HEK293 (cell line): Measurements from ENCODE around the gene GNL3.
A peak's percentile ranks its signal among the peaks of the same experiment; 100 is the strongest.

Experiments
- ZFP69B ChIP-seq: fragments of 450-650 bp; formaldehyde crosslinking; IDR thresholded peaks from 2 replicates; pipeline ENCODE4 v1.5.1; 2016; ENCODE audit warnings: missing biosample characterization, missing genetic modification characterization
- ZNF114 ChIP-seq: fragments of 450-650 bp; formaldehyde crosslinking; IDR thresholded peaks from 2 replicates; pipeline ENCODE4 v1.5.0; 2017; ENCODE audit warnings: missing biosample characterization, missing genetic modification characterization
- ZNF274 ChIP-seq, 2 experiments: fragments of 200-500 bp in 1 of 2; fragments of 450-650 bp in 1 of 2; sonication (Bioruptor generic) in 1 of 2; formaldehyde crosslinking in 1 of 2; IDR thresholded peaks; 2 replicates each; pipeline versions ENCODE4 v1.5.1 to v1.6.1; 2014 to 2016; ENCODE audit warnings: borderline replicate concordance in 1 of 2, inconsistent platforms in 1 of 2, low read length in 1 of 2, missing biosample characterization in 1 of 2, missing genetic modification characterization in 1 of 2
- ZNF654 ChIP-seq: fragments of 450-650 bp; formaldehyde crosslinking; IDR thresholded peaks from 2 replicates; pipeline ENCODE4 v1.5.1; 2016; ENCODE audit warnings: low read depth, missing biosample characterization, missing genetic modification characterization
- ZNF768 ChIP-seq: fragments of 450-650 bp; formaldehyde crosslinking; IDR thresholded peaks from 2 replicates; pipeline ENCODE4 v1.5.1; 2018; ENCODE audit warnings: missing biosample characterization, mild to moderate bottlenecking, missing genetic modification characterization
- TF ChIP-seq, protein P1 (sequence below): fragments of 450-650 bp; formaldehyde crosslinking; IDR thresholded peaks from 2 replicates; pipeline ENCODE4 v1.5.1; 2016; ENCODE audit warnings: missing biosample characterization, missing genetic modification characterization
- TF ChIP-seq, protein P2 (sequence below): fragments of 450-650 bp; formaldehyde crosslinking; optimal IDR thresholded peaks from 2 replicates; pipeline ENCODE3; 2016; ENCODE audit warnings: missing biosample characterization, mild to moderate bottlenecking, missing genetic modification characterization
- TF ChIP-seq, protein P3 (sequence below): fragments of 450-650 bp; formaldehyde crosslinking; conservative IDR thresholded peaks from 2 replicates; pipeline ENCODE4 v1.5.1; 2016; ENCODE audit warnings: low read depth, missing biosample characterization, missing genetic modification characterization
- TF ChIP-seq, protein P4 (sequence below): fragments of 450-650 bp; IDR thresholded peaks from 2 replicates; pipeline ENCODE4 v1.5.1; 2018; ENCODE audit warnings: missing biosample characterization, missing genetic modification characterization

DNA sequence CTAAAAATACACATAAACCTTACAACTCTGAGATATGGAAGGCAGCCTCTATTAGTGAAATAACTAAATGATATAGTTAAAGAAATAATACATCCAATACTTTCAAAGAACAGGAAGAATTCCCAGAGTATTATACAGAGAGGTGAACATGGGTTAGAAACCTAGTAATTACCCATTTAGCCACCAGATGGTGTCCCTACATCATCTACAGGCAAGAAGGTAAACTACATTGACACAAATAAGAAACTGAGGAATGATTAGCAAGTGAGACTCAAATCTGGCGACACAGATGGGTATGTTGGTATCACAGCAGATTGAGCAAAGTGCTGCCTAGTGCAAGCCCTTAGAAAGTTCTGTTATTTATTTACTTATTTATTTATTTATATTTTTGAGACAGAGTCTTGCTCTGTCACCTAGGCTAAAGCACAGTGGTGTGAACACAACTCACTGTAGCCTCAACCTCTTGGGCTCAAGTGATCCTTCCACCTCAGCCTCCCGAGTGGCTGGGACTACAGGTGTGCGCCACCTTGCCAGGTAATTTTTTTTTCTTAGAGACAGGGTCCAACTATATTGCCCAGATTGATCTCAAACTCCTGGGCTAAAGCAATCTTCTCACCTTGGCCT, 56.7 kb downstream of the GNL3 start:
- TF ChIP-seq ZNF114 (tag by site-specific recombination) (no peak), ZNF768 (tag by site-specific recombination) (no peak), ZNF274 (IDR thresholded peaks at IDR 0.05; ENCODE audit: low read length) (no peak), ZNF274 (tag by site-specific recombination; IDR thresholded peaks at IDR 0.05; ENCODE audit: borderline replicate concordance) (no peak), ZFP69B (tag by site-specific recombination) (no peak), ZNF654 (tag by site-specific recombination) (peak; percentile 43)
- TF ChIP-seq, protein P1, sequence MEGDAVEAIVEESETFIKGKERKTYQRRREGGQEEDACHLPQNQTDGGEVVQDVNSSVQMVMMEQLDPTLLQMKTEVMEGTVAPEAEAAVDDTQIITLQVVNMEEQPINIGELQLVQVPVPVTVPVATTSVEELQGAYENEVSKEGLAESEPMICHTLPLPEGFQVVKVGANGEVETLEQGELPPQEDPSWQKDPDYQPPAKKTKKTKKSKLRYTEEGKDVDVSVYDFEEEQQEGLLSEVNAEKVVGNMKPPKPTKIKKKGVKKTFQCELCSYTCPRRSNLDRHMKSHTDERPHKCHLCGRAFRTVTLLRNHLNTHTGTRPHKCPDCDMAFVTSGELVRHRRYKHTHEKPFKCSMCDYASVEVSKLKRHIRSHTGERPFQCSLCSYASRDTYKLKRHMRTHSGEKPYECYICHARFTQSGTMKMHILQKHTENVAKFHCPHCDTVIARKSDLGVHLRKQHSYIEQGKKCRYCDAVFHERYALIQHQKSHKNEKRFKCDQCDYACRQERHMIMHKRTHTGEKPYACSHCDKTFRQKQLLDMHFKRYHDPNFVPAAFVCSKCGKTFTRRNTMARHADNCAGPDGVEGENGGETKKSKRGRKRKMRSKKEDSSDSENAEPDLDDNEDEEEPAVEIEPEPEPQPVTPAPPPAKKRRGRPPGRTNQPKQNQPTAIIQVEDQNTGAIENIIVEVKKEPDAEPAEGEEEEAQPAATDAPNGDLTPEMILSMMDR (tag by site-specific recombination) = no peak
- TF ChIP-seq, protein P2, sequence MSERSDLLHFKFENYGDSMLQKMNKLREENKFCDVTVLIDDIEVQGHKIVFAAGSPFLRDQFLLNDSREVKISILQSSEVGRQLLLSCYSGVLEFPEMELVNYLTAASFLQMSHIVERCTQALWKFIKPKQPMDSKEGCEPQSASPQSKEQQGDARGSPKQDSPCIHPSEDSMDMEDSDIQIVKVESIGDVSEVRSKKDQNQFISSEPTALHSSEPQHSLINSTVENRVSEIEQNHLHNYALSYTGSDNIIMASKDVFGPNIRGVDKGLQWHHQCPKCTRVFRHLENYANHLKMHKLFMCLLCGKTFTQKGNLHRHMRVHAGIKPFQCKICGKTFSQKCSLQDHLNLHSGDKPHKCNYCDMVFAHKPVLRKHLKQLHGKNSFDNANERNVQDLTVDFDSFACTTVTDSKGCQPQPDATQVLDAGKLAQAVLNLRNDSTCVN (tag by site-specific recombination) = no peak
- TF ChIP-seq, protein P3, sequence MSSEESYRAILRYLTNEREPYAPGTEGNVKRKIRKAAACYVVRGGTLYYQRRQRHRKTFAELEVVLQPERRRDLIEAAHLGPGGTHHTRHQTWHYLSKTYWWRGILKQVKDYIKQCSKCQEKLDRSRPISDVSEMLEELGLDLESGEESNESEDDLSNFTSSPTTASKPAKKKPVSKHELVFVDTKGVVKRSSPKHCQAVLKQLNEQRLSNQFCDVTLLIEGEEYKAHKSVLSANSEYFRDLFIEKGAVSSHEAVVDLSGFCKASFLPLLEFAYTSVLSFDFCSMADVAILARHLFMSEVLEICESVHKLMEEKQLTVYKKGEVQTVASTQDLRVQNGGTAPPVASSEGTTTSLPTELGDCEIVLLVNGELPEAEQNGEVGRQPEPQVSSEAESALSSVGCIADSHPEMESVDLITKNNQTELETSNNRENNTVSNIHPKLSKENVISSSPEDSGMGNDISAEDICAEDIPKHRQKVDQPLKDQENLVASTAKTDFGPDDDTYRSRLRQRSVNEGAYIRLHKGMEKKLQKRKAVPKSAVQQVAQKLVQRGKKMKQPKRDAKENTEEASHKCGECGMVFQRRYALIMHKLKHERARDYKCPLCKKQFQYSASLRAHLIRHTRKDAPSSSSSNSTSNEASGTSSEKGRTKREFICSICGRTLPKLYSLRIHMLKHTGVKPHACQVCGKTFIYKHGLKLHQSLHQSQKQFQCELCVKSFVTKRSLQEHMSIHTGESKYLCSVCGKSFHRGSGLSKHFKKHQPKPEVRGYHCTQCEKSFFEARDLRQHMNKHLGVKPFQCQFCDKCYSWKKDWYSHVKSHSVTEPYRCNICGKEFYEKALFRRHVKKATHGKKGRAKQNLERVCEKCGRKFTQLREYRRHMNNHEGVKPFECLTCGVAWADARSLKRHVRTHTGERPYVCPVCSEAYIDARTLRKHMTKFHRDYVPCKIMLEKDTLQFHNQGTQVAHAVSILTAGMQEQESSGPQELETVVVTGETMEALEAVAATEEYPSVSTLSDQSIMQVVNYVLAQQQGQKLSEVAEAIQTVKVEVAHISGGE (tag by site-specific recombination) = no peak
- TF ChIP-seq, protein P4, sequence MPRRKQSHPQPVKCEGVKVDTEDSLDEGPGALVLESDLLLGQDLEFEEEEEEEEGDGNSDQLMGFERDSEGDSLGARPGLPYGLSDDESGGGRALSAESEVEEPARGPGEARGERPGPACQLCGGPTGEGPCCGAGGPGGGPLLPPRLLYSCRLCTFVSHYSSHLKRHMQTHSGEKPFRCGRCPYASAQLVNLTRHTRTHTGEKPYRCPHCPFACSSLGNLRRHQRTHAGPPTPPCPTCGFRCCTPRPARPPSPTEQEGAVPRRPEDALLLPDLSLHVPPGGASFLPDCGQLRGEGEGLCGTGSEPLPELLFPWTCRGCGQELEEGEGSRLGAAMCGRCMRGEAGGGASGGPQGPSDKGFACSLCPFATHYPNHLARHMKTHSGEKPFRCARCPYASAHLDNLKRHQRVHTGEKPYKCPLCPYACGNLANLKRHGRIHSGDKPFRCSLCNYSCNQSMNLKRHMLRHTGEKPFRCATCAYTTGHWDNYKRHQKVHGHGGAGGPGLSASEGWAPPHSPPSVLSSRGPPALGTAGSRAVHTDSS (tag by site-specific recombination) = no peak
